CD4-positive, alpha-beta T cell treated with Interleukin-4 for 4 hours (primary cell): ENCODE measurements around the gene MRPL19.
A peak's percentile ranks its signal among the peaks of the same experiment; 100 is the strongest.

Experiments
- DNase-seq: peaks from one replicate; pipeline ENCODE4 v3.0.0-alpha.2; 2020

Gene MRPL19

DNA sequence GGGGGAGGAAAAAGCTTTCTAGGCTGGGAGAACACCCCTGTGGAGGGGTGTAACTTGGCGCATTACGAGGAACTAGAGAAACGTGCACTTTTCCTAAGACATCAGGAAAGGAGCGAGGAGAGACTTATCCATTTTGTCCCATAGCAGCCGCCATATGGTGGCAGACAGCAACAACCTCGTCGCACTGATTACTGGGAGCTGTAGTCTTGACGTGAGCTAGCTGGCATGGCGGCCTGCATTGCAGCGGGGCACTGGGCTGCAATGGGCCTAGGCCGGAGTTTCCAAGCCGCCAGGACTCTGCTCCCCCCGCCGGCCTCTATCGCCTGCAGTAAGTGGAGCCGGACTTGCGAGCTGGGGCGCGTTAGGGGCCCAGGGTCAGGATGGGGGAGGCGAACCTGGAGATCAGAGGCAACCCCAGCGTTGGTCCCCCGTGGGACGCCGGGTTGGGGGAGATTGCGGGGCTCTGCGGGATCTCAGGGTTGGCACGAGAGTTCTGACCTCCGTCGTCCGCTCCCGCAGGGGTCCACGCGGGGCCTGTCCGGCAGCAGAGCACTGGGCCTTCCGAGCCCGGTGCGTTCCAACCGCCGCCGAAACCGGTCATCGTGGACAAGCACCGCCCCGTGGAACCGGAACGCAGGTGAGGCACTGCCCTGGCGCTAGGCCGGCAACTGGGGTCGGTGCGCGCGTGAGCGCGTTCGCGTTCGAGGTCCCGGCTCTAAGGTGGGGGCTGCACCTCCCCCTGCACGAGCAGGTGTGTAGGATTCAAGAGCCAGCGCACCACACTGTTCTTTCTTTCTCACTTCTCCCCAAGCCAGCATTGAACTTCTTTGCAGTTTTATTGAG is at the start of gene MRPL19:
Gene MRPL19 (plus strand): TSS at position 201 of the 843 bp plus-strand sequence. CDS start 25 bp downstream, at position 226.
- DNase-seq = peak; percentile 89

DNA sequence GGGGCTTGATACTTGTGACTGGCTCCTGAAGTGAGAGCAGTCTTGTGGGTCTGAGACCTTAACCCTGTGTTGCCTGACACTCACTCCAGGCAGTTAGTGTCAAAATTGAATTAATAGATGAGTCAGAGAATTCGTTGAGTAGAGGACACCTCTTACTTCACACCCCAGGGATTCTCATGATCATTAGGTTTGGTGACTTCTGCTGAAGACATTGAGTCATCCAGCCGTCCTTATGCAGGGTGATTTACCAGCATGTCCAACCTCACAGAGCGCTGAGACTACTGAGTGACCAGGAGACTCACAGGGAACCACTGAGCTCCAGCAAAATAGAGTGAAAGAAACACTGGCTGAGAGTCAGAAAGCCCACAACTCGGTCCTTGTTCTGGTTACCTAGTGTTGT is 49.8 kb upstream of the MRPL19 start:
- no peak for DNase-seq

DNA sequence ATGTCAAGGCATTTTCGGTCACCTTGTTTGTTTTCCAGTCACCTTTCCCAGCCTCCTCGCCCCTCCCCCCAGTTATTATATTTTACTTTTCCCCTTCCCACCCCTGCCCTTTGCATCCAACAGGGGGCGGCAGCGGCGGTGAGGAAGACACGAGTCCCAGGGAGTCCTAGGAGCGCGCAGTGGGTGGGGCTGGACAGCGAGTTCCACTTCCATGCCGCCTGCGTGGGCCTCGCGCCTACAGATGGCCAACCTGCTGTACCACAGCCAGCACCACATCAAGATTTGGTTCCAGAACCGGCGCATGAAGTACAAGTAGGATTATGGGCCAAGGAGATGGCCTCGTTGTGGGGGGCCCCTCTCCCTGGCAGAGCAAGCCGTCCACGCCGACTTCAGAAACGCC is 48.6 kb upstream of the MRPL19 start:
- no peak for DNase-seq

- DNase-seq = no peak
Measured at GRCh38 chr2:75598589-75599155, 47.9 kb upstream of the MRPL19 start.

- no peak for DNase-seq
Measured at GRCh38 chr2:75600461-75601011, 46.0 kb upstream of the MRPL19 start.

GRCh38 chr2:75602724-75603342 is 43.8 kb upstream of the MRPL19 start:
- no peak for DNase-seq

DNA sequence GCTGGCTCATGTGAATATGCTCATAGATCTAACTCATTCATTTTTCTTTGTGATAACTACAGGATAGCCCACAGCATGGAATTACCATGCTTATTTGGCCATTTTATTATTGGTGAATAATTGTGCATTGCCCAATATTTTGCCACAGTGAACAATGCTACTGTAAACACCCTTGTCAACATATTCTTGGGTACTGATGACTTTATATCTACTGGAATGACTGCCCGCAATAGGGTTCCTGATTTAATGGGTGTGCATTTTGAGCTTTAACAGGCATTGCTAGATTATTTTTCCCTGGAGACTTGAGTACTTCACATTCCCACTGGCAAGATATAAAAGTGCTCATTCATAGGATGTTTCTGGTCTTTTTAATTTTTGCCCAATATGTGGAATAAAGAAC is 43.1 kb upstream of the MRPL19 start:
- DNase-seq = no peak

GRCh38 chr2:75604484-75604883 is 42.1 kb upstream of the MRPL19 start:
- no peak for DNase-seq

GRCh38 chr2:75605770-75606529 is 40.6 kb upstream of the MRPL19 start:
- no peak for DNase-seq

DNA sequence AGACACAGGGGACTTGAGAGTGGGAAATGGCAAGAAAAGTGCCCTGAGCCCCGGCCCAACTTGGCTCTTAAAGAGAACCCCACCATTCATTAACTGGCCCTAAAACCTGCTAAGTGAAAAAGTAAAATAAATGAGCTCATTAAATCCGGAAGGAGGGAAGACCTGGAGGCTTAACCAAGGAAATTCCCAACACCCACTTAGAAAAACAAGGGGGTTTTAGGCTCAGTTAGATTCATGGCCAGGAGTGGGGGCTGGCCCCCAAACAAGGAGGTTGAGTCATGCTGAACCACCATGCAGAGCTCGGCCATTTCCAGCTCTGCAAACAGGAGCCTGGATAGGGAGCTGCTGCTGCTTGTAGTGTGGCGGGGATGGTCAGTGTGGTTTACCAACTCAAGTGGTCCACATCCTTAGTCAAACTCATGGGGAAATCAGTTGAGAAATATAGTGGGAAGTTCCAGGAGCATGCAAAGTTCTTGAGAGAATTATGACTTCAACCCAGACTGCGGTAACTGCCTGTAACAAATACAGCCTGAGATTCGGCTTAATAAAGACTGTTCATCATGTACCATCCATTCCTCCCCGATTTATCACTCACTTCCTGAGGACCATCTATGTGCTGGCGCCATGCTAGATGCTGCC is 39.7 kb upstream of the MRPL19 start:
- DNase-seq = no peak

DNA sequence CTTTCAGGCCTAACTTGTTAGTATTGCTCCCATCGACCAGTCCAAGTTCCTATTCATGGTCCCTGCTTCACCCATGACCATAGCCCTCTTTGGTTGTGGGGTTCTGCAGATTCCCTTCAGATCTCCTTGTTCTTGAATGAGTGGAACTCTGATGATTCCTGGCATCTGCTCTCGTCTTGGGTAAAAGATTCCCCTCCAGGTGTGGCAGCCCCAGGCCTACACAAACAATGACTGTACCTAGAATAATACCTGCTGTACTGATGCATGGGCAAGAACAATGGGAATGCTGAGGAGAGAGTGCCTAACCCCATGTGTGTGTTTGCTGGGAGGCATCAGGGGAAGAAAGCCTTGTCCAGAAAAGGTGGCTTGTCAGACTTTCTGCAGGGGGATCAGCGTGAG is 39.2 kb upstream of the MRPL19 start:
- no peak for DNase-seq

- no peak for DNase-seq
Measured at GRCh38 chr2:75607988-75608683, 38.4 kb upstream of the MRPL19 start.

GRCh38 chr2:75608684-75609333 is 37.8 kb upstream of the MRPL19 start:
- peak; percentile 32 for DNase-seq

GRCh38 chr2:75609334-75609689 is 37.3 kb upstream of the MRPL19 start:
- no peak for DNase-seq

DNA sequence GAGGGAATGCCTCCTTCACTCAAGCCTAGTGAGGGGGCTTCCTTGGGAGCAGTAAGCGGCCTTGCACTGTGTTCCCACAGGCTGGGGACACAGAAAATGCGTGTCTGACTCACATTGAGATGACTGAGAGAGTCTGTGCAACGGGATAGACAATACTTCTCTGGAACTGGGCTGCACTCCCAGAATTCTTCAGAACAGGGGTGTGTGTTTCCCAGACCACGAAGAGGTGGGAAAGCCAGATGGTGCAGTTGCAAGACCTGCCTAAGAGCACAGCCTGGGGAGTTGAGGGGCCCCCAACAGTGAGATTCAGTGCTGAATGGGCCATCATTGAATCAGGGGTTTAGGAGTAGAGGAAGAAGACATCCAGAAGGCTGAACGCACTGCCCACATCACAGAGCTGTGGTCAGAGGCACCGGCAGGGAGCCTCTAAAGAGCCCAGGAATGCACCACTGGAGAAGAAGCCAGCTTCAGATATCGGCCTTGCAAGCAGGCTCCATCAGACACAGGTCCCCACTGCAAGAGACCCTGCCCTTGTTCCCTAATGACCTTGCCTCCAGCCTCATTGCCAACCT is 36.6 kb upstream of the MRPL19 start:
- DNase-seq = no peak

GRCh38 chr2:75610671-75611070 is 35.9 kb upstream of the MRPL19 start:
- DNase-seq = no peak

DNA sequence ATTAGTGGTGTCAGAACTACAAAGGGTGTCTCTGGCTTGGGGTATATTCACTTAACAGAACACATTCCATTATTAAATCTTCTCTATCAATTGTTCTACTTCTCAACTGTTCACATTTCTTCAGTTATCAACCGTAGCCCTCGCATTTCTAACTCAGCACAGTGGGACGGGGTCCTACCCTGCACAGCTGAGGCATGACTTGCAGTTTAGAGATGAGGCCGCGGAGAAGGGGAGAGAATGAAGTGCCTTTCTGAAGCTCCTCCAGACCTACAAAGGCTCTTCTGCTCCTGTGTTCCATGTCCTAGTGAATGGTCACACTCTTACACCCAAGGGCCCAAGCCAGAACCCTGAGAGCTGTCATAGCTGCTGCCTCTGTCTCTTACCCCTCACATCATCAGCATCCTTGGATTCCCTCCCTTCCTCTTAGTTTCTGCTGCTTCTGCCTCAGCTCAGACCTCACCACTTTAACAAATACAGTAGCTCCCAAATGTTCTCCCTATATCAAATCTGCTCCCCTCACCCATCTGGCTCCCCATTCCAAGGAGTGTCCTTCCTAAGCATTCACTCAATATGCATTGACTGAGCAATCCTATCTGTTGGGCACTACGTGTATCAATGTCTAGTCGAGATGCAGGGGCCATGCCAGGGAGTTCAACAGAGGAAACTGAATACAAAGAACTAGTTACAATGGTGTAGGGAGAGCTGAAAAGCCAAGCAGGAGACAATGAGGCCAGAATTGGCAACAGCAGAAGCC is 34.3 kb upstream of the MRPL19 start:
- no peak for DNase-seq

GRCh38 chr2:75612862-75613243 is 33.7 kb upstream of the MRPL19 start:
- DNase-seq = no peak

GRCh38 chr2:75614162-75614651 is 32.4 kb upstream of the MRPL19 start:
- DNase-seq = no peak

DNA sequence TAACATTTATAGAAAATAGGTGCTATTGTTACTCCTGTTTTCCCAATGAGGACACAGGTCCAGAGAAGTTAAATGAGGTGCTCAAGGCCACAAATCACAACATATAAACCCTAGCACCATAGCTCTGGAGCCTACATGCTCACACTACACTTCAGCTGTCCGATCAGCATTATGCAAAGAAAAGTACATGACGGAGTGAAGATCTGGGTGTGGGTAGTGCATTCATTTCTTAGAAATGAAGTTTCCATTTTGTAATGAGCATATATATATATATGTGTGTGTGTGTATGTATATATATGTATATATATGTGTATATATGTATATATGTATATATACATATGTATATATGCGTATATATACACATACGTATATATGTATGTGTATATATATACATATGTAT is 30.2 kb upstream of the MRPL19 start:
- DNase-seq = no peak
